Measurements from ENCODE around the gene ZNF648. TPM values are rescaled to one million over a fixed set of nuclear protein-coding genes. Genes with fewer than 3 reads are reported as not detected.
"Not testable (repeated sequence)": the region's sequence is repeated elsewhere in the genome, so short reads cannot be mapped to it uniquely, and the experiment has no call there.

ZNF648 gene
- total RNA-seq, 2 experiments from 2014 or later: not detected

GRCh38 chr1:182060877-182061276 lies 635 bp downstream of the ZNF648 start:
- Mint-ChIP-seq H3K27ac (no peak overlapping the region), H3K27me3 (peaks cover 65% of the 10 kb centered on the region), H3K9me3 (no peaks in the 10 kb centered on the region), H3K36me3 (no peaks in the 10 kb centered on the region), H3K4me3 (no peak overlapping the region), H3K4me1 (peaks cover 3% of the 10 kb centered on the region)
- ATAC-seq (ENCODE audit: low read depth): no peak
- no peak for DNase-seq
- POLR2A ChIA-PET: no interaction called here

- Mint-ChIP-seq H3K36me3 (no peaks in the 10 kb centered on the region), H3K27ac (no peak overlapping the region), H3K9me3 (no peaks in the 10 kb centered on the region), H3K4me3 (no peak overlapping the region), H3K4me1 (peaks cover 3% of the 10 kb centered on the region), H3K27me3 (peaks cover 62% of the 10 kb centered on the region)
- POLR2A ChIA-PET: no interaction called here
- DNase-seq (no peak), ATAC-seq (ENCODE audit: low read depth) (no peak)
These were observed 1.6 kb downstream of the ZNF648 start for GRCh38 chr1:182059936-182060335.

- no peak overlapping the region for H3K27ac Mint-ChIP-seq
- H3K27me3 Mint-ChIP-seq: peaks cover 46% of the 10 kb centered on the region
- POLR2A ChIA-PET: no interaction called here
- DNase-seq (no peak), ATAC-seq (ENCODE audit: low read depth) (peak; percentile 41)
- peaks cover 3% of the 10 kb centered on the region for H3K4me1 Mint-ChIP-seq
- H3K36me3 Mint-ChIP-seq: no peaks in the 10 kb centered on the region
- peak overlapping the region; percentile 24 for H3K4me3 Mint-ChIP-seq
- H3K9me3 Mint-ChIP-seq: no peaks in the 10 kb centered on the region
These were observed 4.7 kb downstream of the ZNF648 start for GRCh38 chr1:182056601-182057366.

- H3K4me1 Mint-ChIP-seq: peaks cover 12% of the 10 kb centered on the region
- no peak overlapping the region for H3K27ac Mint-ChIP-seq
- no peaks in the 10 kb centered on the region for H3K36me3 Mint-ChIP-seq
- H3K4me3 Mint-ChIP-seq: no peak overlapping the region
- no peak for DNase-seq
- H3K9me3 Mint-ChIP-seq: no peaks in the 10 kb centered on the region
- POLR2A ChIA-PET: interaction anchor here (1.3 kb wide), 1 partner anchor 118 kb away, joined by 8 read pairs; no protein-coding TSS in a partner anchor
- ATAC-seq (ENCODE audit: low read depth): peak; percentile 53
- peaks cover 32% of the 10 kb centered on the region for H3K27me3 Mint-ChIP-seq
These were observed 6.7 kb downstream of the ZNF648 start for GRCh38 chr1:182054698-182055326.

GRCh38 chr1:182052355-182052754 lies 9.2 kb downstream of the ZNF648 start:
- peaks cover 8% of the 10 kb centered on the region for H3K9me3 Mint-ChIP-seq
- H3K4me3 Mint-ChIP-seq: no peak overlapping the region
- peaks cover 12% of the 10 kb centered on the region for H3K27me3 Mint-ChIP-seq
- H3K27ac Mint-ChIP-seq: no peak overlapping the region
- POLR2A ChIA-PET: interaction anchor here (1.6 kb wide), 1 partner anchor 23 kb away, joined by 5 read pairs; no protein-coding TSS in a partner anchor
- peaks cover 9% of the 10 kb centered on the region for H3K36me3 Mint-ChIP-seq
- DNase-seq: no peak
- ATAC-seq (ENCODE audit: low read depth): no peak
- peaks cover 26% of the 10 kb centered on the region for H3K4me1 Mint-ChIP-seq

GRCh38 chr1:182051938-182052337 lies 9.6 kb downstream of the ZNF648 start:
- H3K4me1 Mint-ChIP-seq: peaks cover 25% of the 10 kb centered on the region
- H3K4me3 Mint-ChIP-seq: no peak overlapping the region
- no peak overlapping the region for H3K27ac Mint-ChIP-seq
- ATAC-seq (ENCODE audit: low read depth) (no peak), DNase-seq (no peak)
- H3K36me3 Mint-ChIP-seq: peaks cover 9% of the 10 kb centered on the region
- H3K9me3 Mint-ChIP-seq: peaks cover 8% of the 10 kb centered on the region
- POLR2A ChIA-PET: interaction anchor here (1.6 kb wide), 1 partner anchor 23 kb away, joined by 5 read pairs; no protein-coding TSS in a partner anchor
- peaks cover 10% of the 10 kb centered on the region for H3K27me3 Mint-ChIP-seq

GRCh38 chr1:182050481-182051448 lies 10.7 kb downstream of the ZNF648 start:
- Mint-ChIP-seq H3K36me3 (peaks cover 15% of the 10 kb centered on the region), H3K4me1 (peaks cover 30% of the 10 kb centered on the region), H3K27me3 (no peaks in the 10 kb centered on the region), H3K27ac (peak overlapping the region; percentile 42), H3K4me3 (no peak overlapping the region), H3K9me3 (peaks cover 13% of the 10 kb centered on the region)
- ATAC-seq (ENCODE audit: low read depth) (no peak), DNase-seq (no peak)
- POLR2A ChIA-PET: no interaction called here

- ATAC-seq (ENCODE audit: low read depth): no peak
- no peak for DNase-seq
- H3K4me1 Mint-ChIP-seq: peaks cover 30% of the 10 kb centered on the region
- H3K27ac Mint-ChIP-seq: peak overlapping the region; percentile 22
- peaks cover 17% of the 10 kb centered on the region for H3K9me3 Mint-ChIP-seq
- H3K27me3 Mint-ChIP-seq: no peaks in the 10 kb centered on the region
- H3K36me3 Mint-ChIP-seq: peaks cover 20% of the 10 kb centered on the region
- POLR2A ChIA-PET: no interaction called here
- no peak overlapping the region for H3K4me3 Mint-ChIP-seq
These were observed 12.9 kb downstream of the ZNF648 start for GRCh38 chr1:182048562-182048961.

GRCh38 chr1:182046763-182047162 lies 14.7 kb downstream of the ZNF648 start:
- POLR2A ChIA-PET: interaction anchor here (1.0 to 1.9 kb wide), 3 partner anchors 13 to 40 kb away, joined by 3 to 11 read pairs (median 3); no protein-coding TSS in a partner anchor
- peaks cover 30% of the 10 kb centered on the region for H3K4me1 Mint-ChIP-seq
- H3K27ac Mint-ChIP-seq: peak overlapping the region; percentile 94
- H3K36me3 Mint-ChIP-seq: peaks cover 23% of the 10 kb centered on the region
- H3K9me3 Mint-ChIP-seq: peaks cover 18% of the 10 kb centered on the region
- peak overlapping the region; percentile 71 for H3K4me3 Mint-ChIP-seq
- H3K27me3 Mint-ChIP-seq: no peaks in the 10 kb centered on the region
- DNase-seq: no peak
- peak; percentile 91 for ATAC-seq (ENCODE audit: low read depth)

- peaks cover 18% of the 10 kb centered on the region for H3K9me3 Mint-ChIP-seq
- H3K4me1 Mint-ChIP-seq: peaks cover 25% of the 10 kb centered on the region
- DNase-seq; H3K27ac Mint-ChIP-seq; POLR2A ChIA-PET; H3K4me3 Mint-ChIP-seq; ATAC-seq (ENCODE audit: low read depth); H3K27me3 Mint-ChIP-seq: not testable (repeated sequence)
- peaks cover 23% of the 10 kb centered on the region for H3K36me3 Mint-ChIP-seq
These were observed 16.0 kb downstream of the ZNF648 start for GRCh38 chr1:182045481-182045880.

- Mint-ChIP-seq H3K4me1 (peaks cover 6% of the 10 kb centered on the region), H3K36me3 (peaks cover 13% of the 10 kb centered on the region), H3K9me3 (peaks cover 9% of the 10 kb centered on the region), H3K4me3 (no peak overlapping the region), H3K27me3 (no peaks in the 10 kb centered on the region), H3K27ac (no peak overlapping the region)
- POLR2A ChIA-PET: no interaction called here
- ATAC-seq (ENCODE audit: low read depth) (no peak), DNase-seq (no peak)
These were observed 19.9 kb downstream of the ZNF648 start for GRCh38 chr1:182041615-182042014.

GRCh38 chr1:182038220-182038619 lies 23.3 kb downstream of the ZNF648 start:
- H3K4me3 Mint-ChIP-seq: no peak overlapping the region
- ATAC-seq (ENCODE audit: low read depth) (no peak), DNase-seq (no peak)
- no peaks in the 10 kb centered on the region for H3K27me3 Mint-ChIP-seq
- peaks cover 3% of the 10 kb centered on the region for H3K9me3 Mint-ChIP-seq
- H3K4me1 Mint-ChIP-seq: peaks cover 7% of the 10 kb centered on the region
- POLR2A ChIA-PET: no interaction called here
- H3K36me3 Mint-ChIP-seq: peaks cover 4% of the 10 kb centered on the region
- no peak overlapping the region for H3K27ac Mint-ChIP-seq

Data from activated naive CD8-positive, alpha-beta T cell treated with anti-CD3 and anti-CD28 coated beads, Interleukin-2, amount 10 ng/mL, durations not matched to agents 7 days and 5 days (primary cell).